ENCODE results near the gene STMN3.
"Not testable (repeated sequence)": the region's sequence is repeated elsewhere in the genome, so short reads cannot be mapped to it uniquely, and the experiment has no call there.

Gene STMN3

DNA sequence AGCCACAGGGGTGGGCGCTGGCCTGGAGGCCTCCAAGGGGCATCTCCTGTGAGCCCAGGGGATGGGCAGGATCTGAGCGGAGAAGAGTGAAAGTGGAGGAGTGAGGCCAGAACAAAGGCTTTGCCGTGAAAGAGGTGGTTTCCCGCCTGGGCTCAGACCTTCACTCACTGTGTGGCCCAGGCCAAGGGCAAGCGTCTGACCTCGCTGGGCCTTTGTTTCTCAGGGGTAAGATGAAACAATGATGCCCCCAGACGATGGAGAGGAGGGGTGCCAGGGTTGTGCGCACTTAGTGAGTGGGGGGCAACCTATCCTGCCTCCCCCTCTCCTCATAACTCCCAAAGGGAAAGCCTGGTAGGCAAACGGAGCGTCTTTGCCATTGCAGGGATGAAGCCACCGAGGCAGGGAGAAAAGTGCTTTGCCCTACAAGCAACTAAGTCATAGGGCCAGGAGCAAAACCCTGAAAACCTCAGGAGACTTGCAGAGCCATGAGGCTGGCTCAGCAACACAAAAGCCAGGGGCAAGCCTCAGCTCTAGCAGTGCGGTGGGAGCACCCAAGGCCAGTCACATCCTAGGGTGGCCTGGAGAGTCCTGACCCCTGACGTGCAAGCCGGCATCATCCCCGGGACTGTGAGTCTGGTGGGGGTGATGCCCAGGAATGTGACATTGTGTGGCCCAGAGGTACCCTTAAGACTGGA, 897 bp upstream of the STMN3 start:
- peak; percentile 64 for DNase-seq

DNA sequence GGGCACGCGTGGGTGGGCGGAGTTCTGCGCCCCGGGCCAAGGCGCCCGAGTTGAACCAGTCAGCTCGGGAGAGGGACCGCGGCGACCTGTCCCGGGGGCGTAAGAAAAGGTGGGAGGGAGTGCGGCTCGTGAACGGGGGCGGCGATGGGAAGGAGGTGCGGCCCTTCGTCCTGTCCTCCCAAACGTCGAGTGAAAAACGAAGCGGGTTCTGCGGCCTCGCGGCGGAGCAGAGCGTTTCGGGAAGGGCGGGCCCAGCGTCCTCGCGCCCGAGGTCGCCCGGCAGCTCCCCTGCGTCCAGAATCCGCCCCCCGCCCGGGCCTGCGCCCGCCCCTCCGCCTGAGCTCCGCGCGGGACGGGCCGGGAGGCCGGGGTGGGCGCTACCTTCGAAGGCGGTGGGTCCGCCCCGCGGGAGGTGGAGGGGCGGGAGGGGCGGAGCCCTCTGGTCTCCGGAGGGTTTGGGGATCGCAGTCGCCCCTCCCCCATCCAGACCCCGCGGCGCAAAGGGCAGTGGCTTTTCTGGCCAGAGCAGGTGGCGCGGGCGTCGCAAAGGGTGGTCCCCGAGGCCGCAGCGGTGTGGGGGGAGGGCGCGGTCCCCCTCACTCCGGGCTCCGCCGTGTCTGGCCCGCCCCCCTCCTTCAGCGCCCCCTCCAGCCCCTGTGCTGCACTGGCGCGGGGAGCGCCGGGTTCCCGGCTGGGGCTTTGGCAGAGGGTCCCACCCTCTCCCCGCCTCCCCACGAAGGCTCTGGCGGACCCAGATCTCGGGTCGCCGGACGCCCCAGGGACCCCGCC, 838 bp downstream of the STMN3 start:
- DNase-seq = peak; percentile 67

DNA sequence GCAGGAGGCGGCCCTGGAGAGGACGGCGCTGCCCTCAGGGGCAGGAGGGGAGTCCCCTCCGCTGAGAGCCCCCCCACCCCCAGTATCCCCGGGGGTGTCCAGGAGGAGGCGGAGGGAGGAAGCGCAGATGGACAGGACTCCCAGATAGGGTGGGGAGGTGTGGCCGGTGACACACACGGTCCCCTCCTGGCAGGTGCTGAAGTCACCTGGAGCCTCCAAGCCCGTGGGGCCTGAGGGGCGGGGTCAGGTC, 1.4 kb downstream of the STMN3 start:
- DNase-seq = no peak

DNA sequence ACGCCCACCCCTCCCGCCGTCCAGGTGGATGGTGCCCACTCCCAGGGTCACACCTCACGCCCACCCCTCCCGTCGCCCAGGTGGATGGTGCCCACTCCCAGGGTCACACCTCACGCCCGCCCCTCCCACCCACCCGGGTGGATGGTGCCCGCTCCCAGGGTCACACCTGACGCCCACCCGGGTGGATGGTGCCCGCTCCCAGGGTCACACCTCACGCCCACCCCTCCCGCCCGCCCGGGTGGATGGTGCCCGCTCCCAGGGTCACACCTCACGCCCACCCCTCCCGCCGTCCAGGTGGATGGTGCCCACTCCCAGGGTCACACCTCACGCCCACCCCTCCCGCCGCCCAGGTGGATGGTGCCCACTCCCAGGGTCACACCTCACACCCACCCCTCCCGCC, 2.7 kb downstream of the STMN3 start:
- not testable (repeated sequence) for DNase-seq

DNA sequence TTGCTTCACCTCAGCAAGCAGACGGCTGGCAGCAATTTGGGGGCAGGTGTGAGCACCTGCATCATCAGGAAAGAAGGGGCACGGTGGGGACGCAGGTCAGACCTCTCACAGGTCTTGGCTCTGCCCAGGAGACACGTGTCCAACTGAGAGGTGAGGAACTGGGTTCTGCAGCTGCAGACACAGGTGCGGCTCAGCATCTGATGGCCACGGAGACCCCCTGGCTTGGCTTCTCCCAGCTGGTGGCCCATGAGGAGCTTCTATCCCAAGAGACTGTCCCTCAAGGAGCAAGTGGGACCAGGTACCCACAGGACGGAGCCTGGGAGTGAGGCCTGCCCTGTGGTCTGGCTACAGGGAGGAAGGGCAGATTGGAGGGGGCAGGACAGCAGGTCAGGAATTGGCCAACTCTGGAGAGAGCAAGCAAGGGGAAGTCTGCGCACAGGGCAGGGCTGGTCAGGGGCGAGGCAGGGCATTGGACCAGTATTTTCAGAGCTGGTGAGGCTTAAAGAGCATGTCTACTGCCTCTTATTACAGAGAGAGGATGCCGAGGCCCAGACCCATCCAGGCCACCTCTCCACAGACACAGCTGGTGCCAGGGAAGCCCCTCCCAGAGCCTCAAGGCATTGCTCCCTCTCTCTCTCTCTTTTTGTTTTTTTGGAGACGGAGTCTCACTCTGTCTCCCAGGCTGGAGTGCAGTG, 4.2 kb downstream of the STMN3 start:
- no peak for DNase-seq

DNA sequence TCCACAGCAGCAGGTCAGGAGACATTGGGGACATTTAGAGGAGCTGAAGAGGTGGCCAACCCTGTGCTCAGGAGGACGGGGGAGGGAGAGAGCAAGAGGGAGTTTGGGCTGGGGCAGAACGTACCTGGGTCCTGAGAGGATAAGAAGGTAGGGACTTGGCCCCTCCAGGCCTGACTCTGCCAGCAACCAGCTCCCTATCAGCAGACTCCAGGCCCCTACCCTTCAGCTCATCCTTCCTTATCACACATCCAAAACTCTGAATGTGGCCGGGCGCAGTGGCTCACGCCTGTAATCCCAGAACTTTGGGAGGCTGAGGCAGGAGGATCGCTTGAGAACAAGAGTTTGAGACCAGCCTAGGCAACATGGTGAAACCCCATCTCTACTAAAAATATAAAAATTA, 5.0 kb downstream of the STMN3 start:
- no peak for DNase-seq

DNA sequence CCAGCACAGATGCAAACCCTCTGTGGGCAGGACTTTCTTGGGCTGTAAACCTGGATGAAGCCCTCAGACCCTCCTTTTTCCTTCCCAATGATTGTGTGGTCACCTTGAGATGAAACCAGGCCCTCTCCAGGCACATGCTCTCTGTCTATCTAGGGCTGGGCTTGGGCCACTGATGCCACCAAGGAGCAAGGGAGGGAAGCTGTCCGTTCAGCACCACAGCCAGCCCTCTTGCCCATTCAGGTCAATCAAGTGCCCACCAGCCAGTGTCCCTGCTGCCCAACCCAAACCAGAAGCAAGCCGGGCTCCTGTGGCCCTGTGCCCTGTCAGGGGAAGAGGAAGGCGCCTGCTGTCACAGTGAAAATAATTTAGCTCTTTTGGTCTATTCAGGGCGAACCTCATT, 8.0 kb downstream of the STMN3 start:
- no peak for DNase-seq

DNA sequence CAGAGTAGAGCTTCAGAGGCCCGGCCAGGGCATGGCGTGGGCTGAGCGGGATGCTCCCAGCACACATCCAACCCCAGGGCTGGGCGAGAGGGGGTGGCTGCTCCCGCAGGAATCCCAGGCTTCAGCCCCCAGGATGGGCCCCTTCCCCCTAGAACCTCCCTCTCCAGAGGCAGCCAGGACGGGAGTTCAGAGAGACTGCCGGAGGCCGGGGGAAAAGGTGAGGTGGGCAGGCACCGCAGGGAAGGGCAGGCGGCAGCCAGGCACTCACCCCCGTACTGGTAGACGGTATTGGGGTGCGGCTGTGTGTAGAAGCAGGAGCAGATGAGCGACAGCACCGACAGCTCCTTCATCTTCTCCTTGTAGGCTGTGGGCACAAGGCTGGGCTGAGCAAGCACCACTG, 9.3 kb downstream of the STMN3 start:
- DNase-seq = no peak

DNA sequence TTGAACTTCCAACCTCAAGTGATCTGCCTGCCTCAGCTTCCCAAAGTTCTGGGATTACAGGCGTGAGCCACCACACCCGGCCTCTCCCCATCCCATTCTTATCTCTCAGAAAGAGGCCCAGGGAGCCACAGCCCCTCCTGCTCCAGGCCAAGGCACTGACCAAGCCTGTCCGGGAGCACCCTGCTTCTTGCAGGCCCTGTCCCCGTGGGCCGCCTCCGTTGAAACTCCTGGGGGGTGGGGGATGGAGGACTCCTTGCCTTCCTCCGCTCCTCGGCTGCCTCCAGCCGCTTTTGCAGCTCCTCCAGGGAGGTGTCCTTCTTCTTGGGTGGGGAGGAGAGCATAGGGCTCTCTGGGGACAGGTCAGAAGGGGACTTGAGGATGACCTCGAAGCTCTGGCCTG, 9.7 kb downstream of the STMN3 start:
- no peak for DNase-seq

DNA sequence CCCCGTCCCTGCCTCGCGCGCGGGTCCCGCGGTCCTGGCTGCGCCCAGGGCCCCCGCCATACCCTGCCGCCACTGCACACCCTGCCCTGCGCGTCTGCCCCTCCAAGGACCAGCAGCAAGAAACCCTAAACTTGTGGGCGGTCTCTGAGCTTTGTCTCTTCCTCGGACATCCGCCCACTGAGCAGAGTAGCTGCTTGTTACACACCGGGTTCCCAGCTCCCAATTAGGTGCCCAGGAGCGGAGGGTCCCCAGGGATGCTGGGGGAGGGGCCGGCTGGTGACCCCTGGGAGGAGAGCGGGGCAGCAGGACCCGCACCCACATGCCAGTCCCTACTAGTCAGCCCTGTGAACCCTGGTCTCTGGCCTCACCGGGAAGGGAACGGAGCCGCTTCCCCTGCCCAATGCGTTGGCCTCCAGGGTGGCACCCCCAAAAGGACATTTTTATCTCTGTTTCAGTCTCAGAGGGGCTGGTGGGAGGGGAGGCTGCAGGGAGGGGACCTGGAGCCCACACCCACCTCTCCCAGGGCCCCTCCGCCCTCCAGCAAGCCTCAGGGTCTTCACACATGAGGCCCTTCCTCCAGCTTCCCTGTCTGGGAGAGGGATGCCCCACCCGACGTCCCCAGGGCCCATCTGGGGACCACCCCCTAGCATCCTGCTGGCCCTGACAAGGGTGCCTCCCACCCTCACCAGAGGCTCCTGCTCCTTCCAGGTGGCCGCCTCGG, 10.5 kb downstream of the STMN3 start:
- peak; percentile 42 for DNase-seq

DNA sequence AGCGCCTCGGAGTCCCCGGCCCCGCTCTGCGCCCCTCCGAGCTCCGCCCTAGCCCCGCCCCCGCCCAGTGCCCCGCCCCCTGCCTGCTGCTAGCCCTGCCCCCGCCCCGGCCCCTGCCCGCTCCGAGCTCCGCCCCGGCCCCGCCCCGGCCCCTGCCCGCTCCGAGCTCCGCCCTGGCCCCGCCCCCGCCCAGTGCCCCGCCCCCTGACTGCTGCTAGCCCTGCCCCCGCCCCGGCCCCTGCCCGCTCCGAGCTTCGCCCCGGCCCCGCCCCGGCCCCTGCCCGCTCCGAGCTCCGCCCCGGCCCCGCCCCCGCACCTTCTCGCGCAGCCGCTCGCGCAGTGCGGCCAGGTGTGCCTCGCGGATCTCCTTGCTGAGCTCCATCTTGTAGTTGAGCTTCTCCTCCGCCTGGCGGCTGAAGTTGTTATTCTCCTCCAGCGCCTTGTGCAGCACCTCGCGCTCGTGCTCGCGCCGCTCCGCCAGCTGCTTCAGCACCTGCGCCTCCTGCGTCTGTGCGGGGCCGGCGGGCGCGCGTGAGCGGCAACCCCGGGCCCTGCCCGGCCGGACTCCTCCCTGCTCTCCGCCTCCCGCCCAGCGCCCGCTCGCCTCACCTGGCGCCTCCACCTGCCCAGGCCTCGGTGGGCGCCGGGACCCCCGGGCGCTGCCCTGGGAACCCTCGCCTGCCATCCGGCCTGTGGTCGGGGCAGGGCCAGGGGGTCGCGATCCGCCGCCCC, 11.3 kb downstream of the STMN3 start:
- peak; percentile 93 for DNase-seq

DNA sequence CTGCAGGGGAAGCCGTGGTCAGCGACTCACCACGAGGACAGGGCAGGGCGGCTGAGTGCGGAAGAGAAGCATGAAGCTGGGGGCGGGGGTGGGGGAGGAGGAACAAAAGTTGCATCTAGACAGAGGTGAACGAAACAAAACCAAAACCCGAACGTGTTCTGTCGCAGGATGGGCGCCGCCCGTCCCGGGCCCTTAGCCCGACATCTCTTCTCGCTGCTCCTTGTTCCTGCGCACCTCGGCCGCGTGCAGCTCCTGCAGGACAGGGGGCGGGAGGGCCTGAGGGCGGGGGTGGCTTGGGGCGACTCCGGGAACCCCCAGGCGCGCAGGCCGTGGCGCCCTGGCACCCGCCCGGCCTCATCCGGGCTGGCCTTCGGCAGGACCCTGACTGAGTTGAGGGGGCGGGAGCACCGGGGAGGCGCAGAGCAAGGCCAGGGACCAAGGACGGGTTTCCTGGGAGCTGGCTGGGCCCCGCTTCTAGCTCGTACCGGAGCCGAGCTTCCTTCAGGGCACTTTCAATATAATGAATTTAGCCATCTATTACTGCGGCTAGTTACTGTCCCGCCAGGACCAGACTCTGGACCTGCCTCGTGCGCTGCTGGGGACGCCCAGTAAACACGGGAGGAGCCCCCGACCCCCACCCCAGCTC, 12.0 kb downstream of the STMN3 start:
- no peak for DNase-seq

DNA sequence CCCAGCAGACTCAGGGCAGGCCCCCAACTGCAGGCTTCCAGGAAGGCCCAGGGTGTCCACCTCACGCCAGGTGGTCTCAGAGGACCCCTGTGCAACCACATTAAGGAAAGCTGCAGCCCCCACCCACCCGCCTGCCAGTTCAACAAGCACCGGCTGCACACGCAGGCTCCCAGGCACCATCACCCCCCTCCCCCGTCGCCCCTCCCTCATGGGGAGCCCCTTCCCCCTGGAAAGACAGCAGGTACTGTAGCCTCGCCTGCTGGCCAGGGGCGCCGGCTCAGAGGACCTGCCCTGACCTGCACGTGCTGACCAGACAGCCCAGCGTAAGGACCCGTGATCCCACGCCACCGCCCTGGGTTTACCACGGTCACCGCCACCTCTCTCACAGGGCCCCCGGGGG, 12.5 kb downstream of the STMN3 start:
- not testable (repeated sequence) for DNase-seq

DNA sequence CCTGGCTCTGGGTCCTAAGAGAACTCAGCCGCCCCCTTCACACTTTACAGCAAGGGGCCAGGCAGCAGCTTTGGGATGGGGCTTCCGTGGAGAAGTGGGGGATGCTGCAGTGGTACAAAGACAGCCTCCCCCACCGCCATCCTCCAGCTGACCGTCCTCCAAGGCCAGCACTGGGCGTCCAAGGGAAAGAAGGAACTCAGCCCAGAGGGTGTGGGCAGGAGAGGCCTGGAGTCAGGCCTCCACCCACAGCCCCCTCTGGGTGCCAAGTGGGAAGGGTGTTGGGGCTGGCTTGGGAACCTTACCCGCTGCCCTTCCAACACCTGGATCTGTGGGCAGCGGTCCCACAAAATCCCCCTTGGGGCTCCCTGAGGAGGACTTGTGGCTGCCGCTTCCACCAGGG, 13.1 kb downstream of the STMN3 start:
- DNase-seq = no peak

DNA sequence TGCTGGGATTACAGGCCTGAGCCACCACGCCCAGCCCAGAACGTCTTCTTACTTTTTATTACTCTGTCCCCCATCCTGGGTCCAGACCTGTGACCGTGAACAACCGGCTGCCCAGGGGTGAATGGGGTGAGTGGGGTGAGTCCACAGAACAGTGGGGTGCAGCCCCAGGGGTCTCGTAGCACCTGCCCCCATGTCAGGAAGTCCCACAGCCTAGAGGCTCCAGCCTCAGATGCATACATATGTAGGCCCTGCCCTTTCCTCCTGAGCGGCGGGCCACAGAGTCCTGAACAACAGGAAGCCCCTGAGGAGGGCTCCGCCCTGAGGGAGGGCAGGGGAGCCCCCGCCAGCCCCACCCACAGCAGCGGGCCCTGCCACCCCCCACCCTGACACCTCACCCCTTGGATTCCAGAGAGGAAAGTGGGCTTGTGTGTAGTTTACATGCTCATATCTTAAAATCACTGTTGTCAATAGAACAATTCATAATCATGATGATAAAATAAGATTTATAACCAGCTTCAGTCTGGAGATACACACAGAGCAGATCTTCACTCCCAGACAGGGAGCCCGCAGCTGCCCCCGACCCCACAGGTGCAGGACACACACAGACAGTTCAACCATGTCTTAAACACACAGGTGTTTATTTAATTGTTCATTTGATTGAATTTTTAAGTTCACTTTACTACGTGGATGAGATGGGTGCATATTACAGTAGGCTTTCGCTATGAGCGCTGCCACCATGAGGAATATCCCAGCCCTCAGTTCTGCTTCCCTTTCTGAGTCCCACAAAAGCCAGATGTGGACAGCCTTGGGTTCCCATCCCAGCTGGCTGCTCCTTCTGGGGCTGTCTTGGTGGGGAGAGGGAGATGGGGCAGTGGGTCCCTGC, 13.9 kb downstream of the STMN3 start:
- DNase-seq = no peak

DNA sequence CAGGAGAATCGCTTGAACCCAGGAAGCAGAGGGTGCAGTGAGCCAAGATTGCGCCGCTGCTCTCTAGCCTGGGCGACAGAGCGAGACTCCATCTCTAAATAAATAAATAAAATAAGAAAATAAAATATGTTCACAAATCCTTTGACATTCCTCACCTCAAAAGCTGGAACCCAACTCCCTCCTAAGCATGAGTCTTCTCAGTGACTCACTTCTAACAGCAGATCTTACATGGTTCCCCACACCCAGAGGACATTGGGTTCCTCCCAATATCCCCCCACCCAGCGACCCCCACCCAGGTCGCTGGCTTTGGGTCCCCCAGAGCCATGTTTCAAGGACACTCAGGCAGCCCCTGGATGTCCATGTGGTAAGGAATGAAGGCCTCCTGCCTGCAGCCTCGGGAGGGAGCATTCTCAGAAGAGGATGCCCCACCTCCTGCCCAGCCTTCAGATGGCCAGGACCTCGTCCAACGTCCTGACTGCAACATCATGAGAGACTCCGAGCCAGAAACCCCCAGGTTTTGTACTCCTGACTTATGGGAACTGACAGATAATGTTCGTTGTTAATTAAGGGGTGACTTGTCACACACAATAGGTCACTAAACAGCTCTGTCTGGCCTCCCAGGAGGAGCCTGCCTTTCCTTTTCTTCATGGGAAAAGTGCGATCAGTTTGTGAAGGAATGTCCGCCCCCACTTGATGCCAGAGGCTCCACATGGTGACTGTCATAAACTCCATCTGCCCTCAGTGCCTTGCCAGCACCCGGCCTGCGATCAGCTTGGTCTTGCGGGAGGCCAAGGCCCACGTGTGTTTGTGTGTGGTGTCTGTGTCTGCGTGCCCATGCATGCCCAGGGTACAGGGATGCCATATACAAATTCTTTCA, 16.2 kb downstream of the STMN3 start:
- DNase-seq = peak; percentile 79

DNA sequence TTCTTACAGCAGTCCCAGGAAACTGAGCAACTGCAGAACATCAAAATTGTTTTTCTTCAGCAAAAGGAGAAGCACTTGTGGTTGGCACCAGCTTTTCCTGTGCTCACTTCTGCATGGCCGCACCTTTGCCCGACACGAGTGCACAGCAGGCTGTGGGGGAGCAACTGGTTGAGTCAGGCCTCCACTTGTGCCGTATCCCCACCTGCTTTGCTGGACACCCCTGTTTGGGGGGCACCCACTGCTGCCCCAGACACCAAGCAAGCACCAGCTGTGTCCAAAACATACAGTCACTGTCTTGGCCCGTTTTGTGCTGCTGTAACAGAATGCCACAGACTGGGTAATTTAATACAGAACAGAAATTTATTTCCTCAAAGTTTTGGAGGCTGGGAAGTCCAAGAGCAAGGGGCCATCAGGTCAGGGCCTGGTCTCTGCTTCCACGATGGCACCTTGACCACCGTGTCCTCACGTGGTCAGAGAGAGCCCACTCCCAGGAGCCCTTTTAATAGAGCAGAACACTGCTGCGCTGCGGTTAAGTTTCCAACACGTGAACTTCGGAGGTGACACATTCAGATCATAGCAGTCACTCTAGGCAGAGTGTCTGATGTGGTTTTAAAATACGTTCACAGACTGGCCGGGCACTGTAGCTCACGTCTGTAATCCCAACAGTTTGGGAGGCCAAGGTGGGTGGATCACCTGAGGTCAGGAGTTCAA, 17.6 kb downstream of the STMN3 start:
- no peak for DNase-seq

DNA sequence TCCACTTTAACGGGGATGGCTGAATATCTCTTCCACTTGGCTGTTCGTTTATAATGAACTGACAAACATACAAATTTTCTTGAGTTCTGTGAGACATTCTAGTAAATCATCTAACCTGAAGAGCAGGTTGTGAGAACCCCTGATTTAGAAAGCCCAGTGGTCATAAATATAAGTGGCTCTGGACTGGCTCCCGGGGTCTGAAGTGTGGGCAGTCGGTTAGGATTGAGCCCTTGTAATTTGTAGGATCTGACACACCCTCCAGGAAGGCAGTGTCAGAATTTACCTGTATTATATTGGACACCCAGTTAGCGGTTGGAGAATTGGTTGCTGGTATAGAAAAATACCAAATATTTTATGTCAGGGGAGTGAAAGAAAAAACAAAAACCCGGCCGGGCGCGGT, 19.5 kb downstream of the STMN3 start:
- no peak for DNase-seq

DNA sequence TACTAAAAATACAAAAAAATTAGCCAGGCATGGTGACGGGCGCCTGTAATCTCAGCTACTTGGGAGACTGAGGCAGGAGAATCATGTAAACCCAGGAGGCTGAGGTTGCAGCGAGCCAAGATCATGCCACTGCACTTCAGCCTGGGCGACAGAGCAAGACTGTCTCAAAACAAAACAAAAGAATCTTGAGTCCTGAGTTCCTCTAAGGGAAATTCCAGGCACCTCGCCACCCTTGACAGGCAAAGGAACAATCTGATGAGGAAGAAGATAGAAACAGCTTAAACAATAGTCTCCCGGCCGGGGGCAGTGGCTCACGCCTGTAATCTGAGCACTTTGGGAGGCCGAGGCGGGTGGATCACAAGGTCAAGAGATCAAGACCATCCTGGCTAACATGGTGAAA, 21.8 kb downstream of the STMN3 start:
- DNase-seq = not testable (repeated sequence)

DNA sequence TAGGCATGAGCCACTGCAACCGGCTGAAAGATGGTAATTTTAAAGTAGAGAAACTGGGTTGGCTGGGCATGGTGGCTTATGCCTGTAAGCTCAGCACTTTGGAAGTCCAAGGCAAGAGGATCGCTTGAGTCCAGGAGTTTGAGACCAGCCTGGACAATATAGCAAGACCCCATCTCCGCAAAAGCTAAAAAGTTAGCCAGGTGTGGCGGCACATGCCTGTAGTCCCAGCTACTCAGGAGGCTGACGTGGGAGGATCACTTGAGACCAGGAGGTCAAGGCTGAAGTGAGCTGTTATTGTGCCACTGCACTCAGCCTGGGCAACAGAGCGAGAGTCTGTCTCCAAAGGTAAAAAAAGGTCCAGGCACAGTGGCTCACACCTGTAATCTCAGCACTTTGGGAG, 22.3 kb downstream of the STMN3 start:
- DNase-seq = not testable (repeated sequence)

Measured in eye (tissue), 1 donor.